ENCODE results near the gene USPL1. TPM values are rescaled to one million over a fixed set of nuclear protein-coding genes. Genes with fewer than 3 reads are reported as not detected.

Gene USPL1
- total and polyA plus RNA-seq, 9 donors, result 12.1 to 26.8 (median 22.4) TPM

DNA sequence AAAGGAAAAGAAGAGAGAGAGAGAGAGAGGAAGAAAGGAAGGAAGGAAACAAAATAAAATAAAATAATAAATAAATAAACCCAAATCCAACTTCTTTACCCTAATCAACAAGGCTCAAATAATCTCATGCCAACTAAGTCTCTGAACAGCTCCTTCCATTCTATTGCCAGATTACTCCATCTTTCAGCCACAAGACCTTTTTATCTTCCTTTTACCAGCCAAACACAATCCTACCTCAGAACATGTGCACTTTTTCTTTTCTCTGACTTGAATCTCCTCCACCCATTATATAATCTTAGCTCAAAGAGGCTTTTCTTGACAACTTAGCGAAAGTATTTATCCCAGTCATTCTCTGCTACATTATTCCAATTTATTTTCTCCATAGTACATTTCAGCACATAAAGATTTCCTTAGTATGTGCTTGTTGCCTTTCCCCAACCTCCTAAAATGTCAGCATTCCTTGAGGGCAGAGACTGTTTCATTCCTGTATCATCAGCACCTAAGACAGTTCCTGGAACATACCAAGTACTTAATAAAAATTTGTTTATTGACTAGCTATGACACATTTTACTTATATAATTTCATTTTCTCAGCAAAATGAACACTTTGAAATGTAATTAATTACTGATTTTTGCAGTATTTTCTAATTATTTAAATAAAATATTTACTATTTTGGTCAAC lies 33.5 kb upstream of the USPL1 start:
- H3K4me3 ChIP-seq, result no peak overlapping the region
- H3K4me1 ChIP-seq (ENCODE audit: insufficient read depth), result peaks cover 5% of the 10 kb centered on the region
- H3K9me3 ChIP-seq, result no peaks in the 10 kb centered on the region
- H3K27ac ChIP-seq, result no peak overlapping the region
- no peaks in the 10 kb centered on the region for H3K36me3 ChIP-seq
- WGBS, 3 donors, result 94 to 100% (median 96%) methylated on average over 1 of the region's 1 CpG
- no peak for DNase-seq
- intact Hi-C loops (cut with DNase I), result no loop called here
- H3K27me3 ChIP-seq, result no peaks in the 10 kb centered on the region
- TF ChIP-seq POLR2A (IDR thresholded peaks at IDR 0.05) (no peak), EP300 (IDR thresholded peaks at IDR 0.05) (no peak)
- TF ChIP-seq, protein P1, sequence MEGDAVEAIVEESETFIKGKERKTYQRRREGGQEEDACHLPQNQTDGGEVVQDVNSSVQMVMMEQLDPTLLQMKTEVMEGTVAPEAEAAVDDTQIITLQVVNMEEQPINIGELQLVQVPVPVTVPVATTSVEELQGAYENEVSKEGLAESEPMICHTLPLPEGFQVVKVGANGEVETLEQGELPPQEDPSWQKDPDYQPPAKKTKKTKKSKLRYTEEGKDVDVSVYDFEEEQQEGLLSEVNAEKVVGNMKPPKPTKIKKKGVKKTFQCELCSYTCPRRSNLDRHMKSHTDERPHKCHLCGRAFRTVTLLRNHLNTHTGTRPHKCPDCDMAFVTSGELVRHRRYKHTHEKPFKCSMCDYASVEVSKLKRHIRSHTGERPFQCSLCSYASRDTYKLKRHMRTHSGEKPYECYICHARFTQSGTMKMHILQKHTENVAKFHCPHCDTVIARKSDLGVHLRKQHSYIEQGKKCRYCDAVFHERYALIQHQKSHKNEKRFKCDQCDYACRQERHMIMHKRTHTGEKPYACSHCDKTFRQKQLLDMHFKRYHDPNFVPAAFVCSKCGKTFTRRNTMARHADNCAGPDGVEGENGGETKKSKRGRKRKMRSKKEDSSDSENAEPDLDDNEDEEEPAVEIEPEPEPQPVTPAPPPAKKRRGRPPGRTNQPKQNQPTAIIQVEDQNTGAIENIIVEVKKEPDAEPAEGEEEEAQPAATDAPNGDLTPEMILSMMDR (IDR thresholded peaks at IDR 0.05), result no peak

DNA sequence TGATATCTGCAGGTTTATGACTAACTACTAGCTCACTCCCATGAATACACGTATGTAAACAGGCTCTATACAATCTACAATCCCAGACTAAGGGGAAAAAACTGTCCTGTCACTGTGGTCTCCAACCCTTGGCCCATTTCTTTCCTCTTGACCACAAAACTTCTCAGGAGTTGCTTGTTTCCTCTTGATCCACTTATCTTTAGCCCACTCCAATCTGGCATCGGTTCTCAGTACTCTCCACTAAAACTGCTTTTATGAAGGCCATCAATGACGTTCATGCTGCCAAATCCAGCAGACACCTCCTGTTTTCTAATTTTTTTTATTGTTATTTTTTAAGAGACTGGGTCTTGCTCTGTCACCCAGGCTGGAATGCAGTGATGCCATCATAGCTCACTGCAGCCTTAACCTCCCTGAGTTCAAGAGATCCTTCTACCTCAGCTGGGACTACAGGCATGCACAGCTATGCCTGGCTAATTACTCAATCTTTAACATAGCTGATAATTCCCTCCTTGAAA lies 31.9 kb upstream of the USPL1 start:
- Histone ChIP-seq H3K4me1 (ENCODE audit: insufficient read depth) (peaks cover 5% of the 10 kb centered on the region), H3K27ac (no peak overlapping the region), H3K4me3 (no peak overlapping the region), H3K27me3 (no peaks in the 10 kb centered on the region), H3K9me3 (no peaks in the 10 kb centered on the region), H3K36me3 (no peaks in the 10 kb centered on the region)
- intact Hi-C loops (cut with DNase I), result no loop called here
- 26 to 46% (median 28%) methylated on average over 3 of the region's 3 CpGs for WGBS, 3 donors
- no peak for DNase-seq
- TF ChIP-seq, protein P1 (IDR thresholded peaks at IDR 0.05), result no peak
- no peak for TF ChIP-seq EP300 (IDR thresholded peaks at IDR 0.05)
- TF ChIP-seq POLR2A (IDR thresholded peaks at IDR 0.05), result no peak

DNA sequence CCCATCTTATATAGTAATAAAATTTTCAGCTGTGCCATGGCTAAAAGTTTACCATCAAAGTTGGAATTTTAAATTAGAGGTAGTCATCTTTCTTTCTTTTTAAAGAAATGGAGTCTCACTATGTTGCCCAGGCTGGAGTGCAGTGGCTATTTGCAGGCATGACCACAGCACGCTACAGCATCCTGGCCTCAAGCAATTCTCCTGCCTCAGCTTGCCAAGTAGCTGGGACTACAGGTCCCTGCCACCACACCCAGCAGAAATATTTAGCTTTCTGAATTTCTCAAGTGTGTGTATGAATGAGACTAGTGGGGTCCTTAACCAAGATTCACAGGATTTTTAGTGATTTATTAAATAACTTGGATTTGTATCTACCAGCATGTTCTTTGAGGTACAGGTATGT lies 30.5 kb upstream of the USPL1 start:
- Histone ChIP-seq H3K4me1 (ENCODE audit: insufficient read depth) (peaks cover 3% of the 10 kb centered on the region), H3K4me3 (no peak overlapping the region), H3K36me3 (no peaks in the 10 kb centered on the region), H3K9me3 (no peaks in the 10 kb centered on the region), H3K27ac (no peak overlapping the region), H3K27me3 (no peaks in the 10 kb centered on the region)
- DNase-seq, result no peak
- no peak for TF ChIP-seq EP300 (IDR thresholded peaks at IDR 0.05)
- TF ChIP-seq POLR2A (IDR thresholded peaks at IDR 0.05), result no peak
- TF ChIP-seq, protein P1 (IDR thresholded peaks at IDR 0.05), result no peak
- WGBS, 3 donors, result 90 to 100% (median 96%) methylated on average over 1 of the region's 1 CpG
- intact Hi-C loops (cut with DNase I), result no loop called here

DNA sequence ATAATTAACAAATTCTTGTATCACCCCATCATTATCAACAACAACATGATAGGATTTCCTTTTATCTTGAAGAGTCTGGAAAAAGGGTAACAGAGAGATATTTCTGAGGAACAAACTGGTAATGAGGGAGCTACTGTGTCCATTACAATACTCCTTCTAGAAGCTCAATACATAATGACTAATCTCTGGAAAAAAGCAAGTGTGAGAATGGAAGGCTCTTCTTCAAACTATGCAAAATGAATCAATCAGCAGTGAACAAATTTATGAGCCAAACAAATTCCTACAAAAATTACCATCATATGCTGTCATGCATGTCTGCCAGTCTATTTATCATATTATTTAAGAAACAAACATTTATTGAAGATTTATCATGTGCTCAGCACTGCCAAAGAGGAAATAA lies 30.0 kb upstream of the USPL1 start:
- no peaks in the 10 kb centered on the region for H3K36me3 ChIP-seq
- H3K9me3 ChIP-seq, result no peaks in the 10 kb centered on the region
- H3K4me1 ChIP-seq (ENCODE audit: insufficient read depth), result peaks cover 3% of the 10 kb centered on the region
- intact Hi-C loops (cut with DNase I), result no loop called here
- no peaks in the 10 kb centered on the region for H3K27me3 ChIP-seq
- DNase-seq, result no peak
- TF ChIP-seq EP300 (IDR thresholded peaks at IDR 0.05), result no peak
- TF ChIP-seq POLR2A (IDR thresholded peaks at IDR 0.05), result no peak
- TF ChIP-seq, protein P1 (IDR thresholded peaks at IDR 0.05), result no peak
- no peak overlapping the region for H3K27ac ChIP-seq
- no peak overlapping the region for H3K4me3 ChIP-seq

Measured in ovary (tissue), 9 donors.